GM19099 (cell line): ENCODE results near the gene NOG.

Experiments used
- POLR2A ChIP-seq: IDR thresholded peaks from 3 replicates; pipeline ENCODE4 v1.6.1; 2011; ENCODE audit warnings: low read depth; ENCODE audit not compliant: insufficient read length; ENCODE audit errors: extremely low read depth

NOG gene

DNA sequence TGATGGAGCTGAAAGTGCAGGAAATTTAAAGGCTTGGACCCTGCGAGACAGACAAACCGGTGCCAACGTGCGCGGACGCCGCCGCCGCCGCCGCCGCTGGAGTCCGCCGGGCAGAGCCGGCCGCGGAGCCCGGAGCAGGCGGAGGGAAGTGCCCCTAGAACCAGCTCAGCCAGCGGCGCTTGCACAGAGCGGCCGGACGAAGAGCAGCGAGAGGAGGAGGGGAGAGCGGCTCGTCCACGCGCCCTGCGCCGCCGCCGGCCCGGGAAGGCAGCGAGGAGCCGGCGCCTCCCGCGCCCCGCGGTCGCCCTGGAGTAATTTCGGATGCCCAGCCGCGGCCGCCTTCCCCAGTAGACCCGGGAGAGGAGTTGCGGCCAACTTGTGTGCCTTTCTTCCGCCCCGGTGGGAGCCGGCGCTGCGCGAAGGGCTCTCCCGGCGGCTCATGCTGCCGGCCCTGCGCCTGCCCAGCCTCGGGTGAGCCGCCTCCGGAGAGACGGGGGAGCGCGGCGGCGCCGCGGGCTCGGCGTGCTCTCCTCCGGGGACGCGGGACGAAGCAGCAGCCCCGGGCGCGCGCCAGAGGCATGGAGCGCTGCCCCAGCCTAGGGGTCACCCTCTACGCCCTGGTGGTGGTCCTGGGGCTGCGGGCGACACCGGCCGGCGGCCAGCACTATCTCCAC is at the start of gene NOG:
Gene NOG, plus strand, starts transcription at position 54 of the 674 bp plus-strand sequence. Its CDS starts 525 bp downstream, at position 579.
- no peak for TF ChIP-seq POLR2A

DNA sequence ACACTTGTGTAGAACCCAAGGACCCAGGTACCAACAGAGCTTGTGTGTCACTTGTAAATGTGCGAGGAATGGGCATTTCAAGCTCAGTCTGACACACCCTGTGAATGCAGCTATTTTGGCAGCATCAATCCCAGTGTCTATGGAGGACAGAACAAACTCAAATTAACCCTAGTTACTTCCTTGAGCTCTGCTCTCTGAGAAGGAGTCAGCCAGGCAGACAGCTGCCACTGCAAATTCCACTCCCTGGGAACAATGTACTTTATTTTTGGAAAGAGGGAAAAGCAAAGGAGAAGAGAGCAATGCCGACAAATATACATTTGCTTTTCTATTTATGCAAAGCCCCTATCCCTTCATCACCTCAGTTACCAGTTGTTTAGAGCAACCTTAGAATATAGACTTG is 48.4 kb upstream of the NOG start:
- no peak for TF ChIP-seq POLR2A

DNA sequence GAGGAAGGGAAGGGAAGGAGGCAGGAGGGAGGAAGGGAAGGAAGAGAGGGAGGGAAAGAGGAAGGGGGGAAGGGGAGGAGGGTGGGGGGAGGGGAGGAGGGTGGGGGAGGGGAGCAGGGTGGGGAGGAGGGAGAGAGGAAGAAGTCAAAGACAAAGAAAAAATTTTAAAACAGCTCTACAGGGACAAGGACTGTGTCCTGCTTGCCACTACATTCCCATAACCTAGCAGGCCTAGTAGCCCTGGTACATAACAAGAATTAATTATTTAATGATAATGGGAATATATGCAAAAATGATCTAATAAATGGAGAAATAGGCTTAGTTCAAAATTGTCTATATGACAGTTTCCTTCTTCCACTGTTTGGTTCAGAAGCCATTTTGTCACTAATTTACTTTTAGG is 47.6 kb upstream of the NOG start:
- TF ChIP-seq POLR2A = no peak

DNA sequence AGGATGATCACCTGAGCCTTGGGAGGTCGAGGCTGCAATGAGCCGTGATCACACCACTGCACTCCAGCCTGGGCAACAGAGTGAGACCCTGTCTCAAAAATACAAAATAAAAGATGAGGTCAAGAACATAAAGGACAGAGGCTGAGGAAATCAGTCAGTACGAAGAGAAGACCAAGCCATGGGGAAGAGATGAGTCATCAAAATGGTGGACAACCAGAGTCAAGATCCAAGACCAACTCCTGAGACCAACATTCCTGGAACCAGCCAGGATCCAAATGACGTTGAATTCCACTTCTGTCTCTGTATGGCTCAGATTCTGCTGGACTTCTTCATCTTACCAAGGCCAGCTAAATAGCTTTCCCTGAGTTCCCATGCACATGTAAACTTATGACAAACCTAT is 44.8 kb upstream of the NOG start:
- no peak for TF ChIP-seq POLR2A

DNA sequence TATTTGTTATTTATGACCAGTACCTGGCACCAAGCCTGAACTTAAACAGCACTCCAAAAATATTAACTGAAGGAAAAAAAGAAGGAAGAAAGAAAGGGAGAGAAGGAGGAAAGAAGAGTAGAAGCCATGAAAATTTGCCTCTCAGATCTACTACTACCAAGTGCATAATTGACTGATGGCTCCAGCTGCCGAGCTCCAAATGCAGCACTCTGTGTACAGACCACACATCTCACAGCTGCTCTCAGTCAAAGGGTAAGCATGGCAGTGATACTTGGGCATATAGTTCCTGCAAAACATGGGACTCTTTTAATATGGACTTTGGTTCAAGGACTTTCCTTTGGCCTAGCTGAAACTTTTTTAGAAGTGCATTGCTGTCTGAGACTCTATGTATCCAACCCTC is 44.0 kb upstream of the NOG start:
- TF ChIP-seq POLR2A = no peak

DNA sequence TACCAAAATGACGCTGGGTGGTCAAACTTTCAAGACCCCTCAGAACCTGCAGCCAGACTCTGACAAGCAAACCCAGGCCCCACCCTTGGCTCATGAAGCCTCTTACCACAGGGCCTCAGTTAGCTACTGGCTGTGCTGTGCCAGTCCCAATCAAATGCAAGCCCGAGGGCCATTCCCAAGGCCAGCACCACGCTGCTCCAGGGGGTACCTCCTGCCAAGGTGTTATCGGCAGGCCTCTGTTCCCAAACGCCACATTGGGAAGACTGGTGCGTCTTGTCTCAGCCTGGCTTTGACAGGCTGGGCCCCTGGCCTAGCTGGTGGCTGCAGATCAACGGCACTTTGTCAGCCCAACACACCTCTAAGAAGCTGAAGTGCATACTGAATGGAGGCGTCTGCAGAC is 35.8 kb upstream of the NOG start:
- TF ChIP-seq POLR2A = no peak

DNA sequence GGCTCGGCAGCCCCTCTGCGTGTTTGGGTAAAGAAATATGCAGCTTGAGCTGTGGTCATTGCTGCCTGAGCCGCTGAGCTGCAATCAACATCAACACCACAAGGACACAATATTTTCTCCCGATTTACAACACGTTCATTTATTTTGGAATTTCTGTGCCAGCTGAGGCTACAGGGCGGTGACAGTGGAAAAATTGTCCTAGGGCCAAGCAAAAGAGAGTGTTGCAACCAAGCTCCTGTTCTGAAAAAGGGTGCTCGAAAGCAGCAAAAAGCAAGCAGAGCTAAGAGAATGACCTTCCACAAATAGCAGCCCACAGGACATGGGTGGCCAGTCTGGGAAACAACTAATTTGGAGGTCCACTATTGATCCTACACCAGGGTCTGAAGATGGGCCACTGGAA is 35.4 kb upstream of the NOG start:
- no peak for TF ChIP-seq POLR2A

DNA sequence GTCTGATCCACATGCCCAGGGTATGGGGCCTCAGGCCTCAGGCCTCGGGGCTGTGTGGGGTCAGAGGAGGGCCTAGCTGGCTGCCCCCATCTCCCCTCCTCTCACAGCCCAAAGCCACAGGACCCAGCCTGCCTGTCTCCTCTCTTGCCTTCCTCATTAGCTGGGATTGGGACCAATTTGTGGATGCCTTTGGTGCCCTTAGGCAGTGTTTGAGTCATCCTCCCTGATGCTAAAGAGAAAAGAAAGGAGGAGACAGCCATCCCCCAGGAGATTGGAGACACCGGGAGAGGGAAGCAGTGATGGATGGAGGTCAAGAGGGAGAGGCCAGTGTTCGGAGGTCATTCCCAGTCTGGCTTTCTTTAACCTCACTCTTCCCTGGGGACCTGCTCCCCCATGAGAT is 23.3 kb upstream of the NOG start:
- no peak for TF ChIP-seq POLR2A

DNA sequence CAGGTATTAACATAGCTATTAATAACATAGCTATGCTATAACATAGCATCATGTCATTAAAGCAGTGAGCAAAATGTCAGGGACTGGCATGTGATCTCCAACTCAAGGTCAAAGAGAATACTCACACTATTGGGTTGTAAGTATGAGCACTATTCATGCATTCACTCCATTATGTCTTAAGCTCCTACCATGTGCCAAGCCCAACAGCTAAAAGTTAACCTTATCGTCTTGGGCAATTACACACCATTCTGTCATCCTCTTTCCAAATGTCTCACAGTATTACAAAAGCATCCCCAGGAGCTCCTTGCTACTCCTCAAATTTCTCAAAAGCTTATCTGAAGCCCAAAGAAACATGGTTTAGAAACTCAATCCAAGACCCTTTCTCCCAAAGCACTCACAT is 22.0 kb upstream of the NOG start:
- no peak for TF ChIP-seq POLR2A

DNA sequence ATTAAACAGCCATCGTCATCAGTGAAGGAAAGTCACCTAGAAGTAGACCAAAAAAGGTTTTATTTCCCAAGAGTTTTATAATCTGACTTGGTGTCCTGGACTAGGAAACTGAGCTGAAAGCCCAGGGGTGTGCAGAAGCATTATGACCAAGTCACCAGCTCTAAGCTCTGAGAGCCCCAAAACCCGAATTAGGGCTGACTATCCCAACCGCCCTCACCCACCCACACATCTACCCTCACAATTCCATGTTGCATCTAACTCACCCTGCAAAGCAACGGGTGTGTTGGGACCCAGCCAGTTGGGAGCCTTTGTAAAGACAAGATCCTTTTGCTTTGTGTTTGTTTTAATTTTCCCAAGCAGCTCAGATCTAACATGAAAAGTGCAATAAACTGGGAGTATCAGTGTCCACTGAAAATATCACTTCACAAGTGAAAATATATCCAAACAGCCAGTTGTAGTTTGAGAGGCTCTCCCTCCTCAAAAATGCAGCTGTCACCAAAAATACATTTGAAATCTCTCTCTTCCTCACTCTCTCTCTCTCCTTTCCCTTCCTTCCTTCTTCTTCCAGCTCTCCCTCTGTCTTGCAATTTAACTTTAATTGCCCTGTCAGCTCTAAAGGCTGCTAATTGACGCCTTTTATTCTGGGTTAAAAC is 16.2 kb upstream of the NOG start:
- no peak for TF ChIP-seq POLR2A

DNA sequence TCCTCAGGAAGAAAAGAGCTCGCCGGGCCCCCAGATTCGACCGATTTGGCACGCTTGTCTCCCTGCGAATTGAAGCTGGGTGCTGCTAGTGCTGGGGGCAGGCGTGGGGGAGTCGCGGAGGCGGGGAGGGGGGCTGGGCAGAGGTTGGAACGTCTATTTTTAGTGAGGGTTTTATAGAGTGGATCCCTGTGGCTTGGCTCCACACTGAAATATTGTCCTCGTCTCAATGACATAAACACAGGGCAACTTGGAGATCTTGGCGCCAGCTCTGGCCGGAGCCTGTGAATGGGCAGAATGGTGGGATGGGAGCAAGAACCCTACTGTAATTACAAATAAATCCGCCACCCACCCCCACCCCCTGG is 15.7 kb upstream of the NOG start:
- no peak for TF ChIP-seq POLR2A

DNA sequence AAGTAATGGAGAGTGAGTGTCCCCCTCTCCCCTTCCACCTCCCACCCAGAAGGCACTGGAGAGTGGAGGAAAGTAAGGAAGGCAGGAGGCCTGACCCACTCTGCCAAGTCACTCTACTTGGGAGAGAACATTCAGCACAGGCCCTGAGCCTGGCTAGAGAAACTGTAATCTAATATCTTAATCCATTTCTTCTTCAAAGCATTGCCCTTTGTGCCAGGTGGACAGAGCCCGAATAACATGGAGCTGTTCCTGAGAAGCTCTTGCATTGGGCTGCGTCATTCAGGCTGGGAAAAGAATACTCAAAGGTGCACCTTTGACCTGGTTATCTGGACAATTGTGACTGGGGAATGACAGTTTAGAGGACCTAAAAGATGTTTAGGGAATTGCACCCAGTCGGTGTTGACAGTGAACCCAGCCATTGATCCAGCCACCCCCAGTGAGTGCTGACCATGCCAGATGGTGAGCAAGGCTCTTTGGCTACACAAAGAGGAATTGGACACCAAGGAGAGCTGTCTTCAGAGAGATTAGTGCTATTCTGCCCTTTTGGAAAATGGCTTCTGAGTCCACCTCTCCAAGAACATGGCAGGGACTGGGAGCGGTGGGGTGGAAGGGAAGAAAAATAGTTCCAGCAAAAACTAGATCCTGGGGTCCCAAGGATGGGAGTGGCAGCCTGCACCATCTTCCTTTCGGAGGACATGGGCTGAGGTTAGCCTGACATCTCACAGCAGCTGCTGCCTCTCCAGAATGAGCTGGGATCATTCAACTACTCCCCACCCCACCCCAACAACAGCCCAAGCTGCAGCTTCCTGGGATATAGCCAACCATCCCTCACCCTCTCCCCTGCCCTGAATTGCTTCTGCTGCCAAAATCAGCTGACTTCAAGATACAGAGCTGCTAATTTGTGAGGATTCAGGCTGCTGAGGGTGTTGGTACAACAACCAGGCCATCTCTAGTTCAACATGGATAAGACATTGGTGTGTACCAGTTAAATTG is 11.6 kb upstream of the NOG start:
- no peak for TF ChIP-seq POLR2A

DNA sequence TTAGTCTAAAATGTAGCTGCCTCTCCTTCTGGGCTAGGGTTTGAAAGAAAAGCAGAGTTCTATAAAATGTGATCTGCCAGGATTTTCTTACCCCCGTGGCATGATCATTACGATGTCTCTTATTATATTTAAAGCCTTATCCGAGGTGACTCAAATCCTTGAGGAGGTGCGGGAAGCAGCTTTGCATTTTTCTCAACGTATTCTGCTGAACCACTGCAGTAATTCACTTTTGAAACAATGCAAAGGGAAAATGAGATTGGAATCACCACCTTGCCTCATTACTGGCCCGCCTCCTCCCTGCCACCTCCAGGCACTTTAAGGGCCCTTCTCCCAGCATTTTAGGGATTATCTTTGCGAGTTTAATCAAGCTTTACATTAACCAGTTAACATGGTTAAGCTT is 9.7 kb upstream of the NOG start:
- TF ChIP-seq POLR2A = no peak

DNA sequence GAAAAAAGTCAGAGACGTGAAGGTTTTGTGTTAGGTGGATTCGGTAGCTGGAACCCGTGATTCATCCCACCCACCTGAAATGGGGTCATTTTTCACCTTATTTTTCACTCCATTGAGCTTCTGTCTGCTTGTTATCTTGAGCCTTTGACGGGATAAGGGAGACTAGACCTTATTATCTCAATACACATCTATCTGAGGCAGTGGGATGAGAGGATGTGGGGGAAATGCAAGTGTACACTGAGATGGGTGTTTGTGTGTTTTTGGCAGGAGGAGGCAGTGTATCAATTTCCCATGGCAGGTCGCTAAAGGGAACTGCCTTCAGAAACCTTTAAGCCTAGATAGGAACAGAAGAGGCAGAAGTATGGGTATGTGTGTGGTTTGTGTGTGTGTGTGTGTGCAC is 6.2 kb upstream of the NOG start:
- TF ChIP-seq POLR2A = no peak

DNA sequence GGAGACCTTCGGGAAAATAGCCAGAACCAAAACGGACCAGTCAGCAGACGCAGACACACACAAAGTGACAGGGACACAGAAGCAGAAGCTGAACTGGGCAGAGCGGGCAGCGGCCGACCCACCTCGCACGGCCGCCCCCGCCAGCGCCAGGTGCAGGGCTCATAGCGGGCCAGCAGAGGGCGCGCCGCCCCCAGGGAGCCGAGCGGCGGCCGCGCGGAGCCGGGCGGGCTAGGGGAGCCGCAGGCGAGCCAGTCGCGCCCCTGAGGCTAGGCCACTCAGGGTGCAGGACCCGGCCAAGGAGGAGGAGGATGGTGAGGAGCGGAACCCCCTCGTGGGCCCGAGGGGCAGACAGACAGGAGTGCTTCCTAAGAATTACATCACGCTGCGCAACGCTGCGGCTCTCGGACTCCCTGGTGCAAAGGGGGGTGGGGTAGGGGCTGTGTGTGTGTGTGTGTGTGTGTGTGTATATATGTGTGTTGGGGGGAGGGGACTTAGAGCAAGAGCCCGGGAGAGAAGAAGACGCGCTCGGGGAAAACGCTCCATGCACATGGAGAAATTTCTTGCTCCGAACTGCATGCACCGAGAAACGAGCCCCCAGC is 913 bp upstream of the NOG start:
- TF ChIP-seq POLR2A = no peak
